ENCODE results near the gene MYO1D.

MYO1D gene

DNA sequence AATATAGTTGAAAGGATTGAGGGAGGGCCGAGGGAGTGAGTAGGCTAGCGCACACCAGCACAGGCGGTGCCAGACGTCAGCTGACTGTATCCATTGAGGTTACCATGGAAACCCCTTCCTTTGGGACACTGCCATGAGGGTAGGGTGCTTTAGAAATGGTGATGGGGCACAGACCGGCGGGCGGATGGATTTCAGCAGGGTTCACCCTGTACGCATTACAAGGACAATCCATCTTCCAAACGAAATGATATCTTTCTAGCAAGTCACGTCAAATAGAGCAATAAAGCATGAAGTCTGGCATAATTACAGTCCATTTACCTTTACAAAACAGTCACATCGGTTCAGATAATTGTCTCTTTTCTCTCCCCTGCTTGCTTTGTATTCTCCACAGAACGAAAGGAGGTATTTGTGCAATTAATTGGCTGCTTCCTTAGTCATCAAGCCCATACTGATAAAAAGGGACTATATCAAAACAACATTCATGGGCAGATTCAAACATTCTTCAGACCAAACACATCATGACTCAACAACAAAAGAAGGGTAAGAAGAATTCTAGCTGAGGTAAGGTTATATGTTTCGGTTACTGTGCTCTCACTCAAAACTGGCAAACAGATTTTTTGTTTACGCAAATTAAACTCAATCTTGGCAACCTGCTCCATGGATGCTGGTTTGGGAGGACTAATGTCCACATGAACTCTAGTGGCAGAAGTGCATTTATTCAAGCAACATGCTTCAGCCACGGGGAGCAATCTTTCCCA is 249.5 kb downstream of the MYO1D start:
- peak; percentile 24 for DNase-seq (ENCODE audit: low read depth)
- no peak overlapping the region for H3K4me3 ChIP-seq (ENCODE audit: low read length)
- TF ChIP-seq, protein P1, sequence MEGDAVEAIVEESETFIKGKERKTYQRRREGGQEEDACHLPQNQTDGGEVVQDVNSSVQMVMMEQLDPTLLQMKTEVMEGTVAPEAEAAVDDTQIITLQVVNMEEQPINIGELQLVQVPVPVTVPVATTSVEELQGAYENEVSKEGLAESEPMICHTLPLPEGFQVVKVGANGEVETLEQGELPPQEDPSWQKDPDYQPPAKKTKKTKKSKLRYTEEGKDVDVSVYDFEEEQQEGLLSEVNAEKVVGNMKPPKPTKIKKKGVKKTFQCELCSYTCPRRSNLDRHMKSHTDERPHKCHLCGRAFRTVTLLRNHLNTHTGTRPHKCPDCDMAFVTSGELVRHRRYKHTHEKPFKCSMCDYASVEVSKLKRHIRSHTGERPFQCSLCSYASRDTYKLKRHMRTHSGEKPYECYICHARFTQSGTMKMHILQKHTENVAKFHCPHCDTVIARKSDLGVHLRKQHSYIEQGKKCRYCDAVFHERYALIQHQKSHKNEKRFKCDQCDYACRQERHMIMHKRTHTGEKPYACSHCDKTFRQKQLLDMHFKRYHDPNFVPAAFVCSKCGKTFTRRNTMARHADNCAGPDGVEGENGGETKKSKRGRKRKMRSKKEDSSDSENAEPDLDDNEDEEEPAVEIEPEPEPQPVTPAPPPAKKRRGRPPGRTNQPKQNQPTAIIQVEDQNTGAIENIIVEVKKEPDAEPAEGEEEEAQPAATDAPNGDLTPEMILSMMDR (IDR thresholded peaks at IDR 0.05; ENCODE audit: insufficient read depth, low read depth, low read length, missing control alignments) = no peak

DNA sequence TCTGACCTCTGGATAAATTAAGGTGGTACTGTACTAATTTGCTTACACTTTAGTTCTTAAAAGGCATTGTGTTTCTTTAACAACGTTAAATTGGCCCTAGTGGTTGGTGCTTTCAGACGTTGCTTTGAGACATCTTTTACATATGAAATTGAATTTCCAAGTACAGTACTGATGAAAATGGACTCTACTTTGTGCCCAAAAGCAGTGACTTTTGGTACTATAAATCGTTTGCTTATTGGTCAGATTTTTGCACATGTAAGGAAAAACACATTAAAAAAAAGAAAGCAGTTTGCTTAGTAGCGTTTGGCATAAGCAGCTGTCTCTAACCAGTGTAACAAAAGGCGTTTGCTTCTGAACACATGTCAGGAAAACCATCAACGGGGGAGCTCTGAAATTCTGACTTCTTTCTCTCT is 250.5 kb downstream of the MYO1D start:
- TF ChIP-seq, protein P1 (IDR thresholded peaks at IDR 0.05; ENCODE audit: insufficient read depth, low read depth, low read length, missing control alignments) = no peak
- no peak overlapping the region for H3K4me3 ChIP-seq (ENCODE audit: low read length)
- DNase-seq (ENCODE audit: low read depth) = no peak

- H3K4me3 ChIP-seq (ENCODE audit: low read length) = no peak overlapping the region
- no peak for DNase-seq (ENCODE audit: low read depth)
- TF ChIP-seq, protein P1 (IDR thresholded peaks at IDR 0.05; ENCODE audit: insufficient read depth, low read depth, low read length, missing control alignments) = no peak
Observed at GRCh38 chr17:32625971-32626370, 251.0 kb downstream of the MYO1D start.

- DNase-seq (ENCODE audit: low read depth) = no peak
- TF ChIP-seq, protein P1 (IDR thresholded peaks at IDR 0.05; ENCODE audit: insufficient read depth, low read depth, low read length, missing control alignments) = no peak
- H3K4me3 ChIP-seq (ENCODE audit: low read length) = no peak overlapping the region
Observed at GRCh38 chr17:32623196-32623595, 253.7 kb downstream of the MYO1D start.

- no peak overlapping the region for H3K4me3 ChIP-seq (ENCODE audit: low read length)
- DNase-seq (ENCODE audit: low read depth) = no peak
- TF ChIP-seq, protein P1 (IDR thresholded peaks at IDR 0.05; ENCODE audit: insufficient read depth, low read depth, low read length, missing control alignments) = no peak
Observed at GRCh38 chr17:32622540-32622939, 254.4 kb downstream of the MYO1D start.

- H3K4me3 ChIP-seq (ENCODE audit: low read length) = no peak overlapping the region
- TF ChIP-seq, protein P1 (IDR thresholded peaks at IDR 0.05; ENCODE audit: insufficient read depth, low read depth, low read length, missing control alignments) = no peak
- DNase-seq (ENCODE audit: low read depth) = peak; percentile 96
Observed at GRCh38 chr17:32621612-32622312, 255.2 kb downstream of the MYO1D start.

Data from epithelial cell of esophagus (primary cell).